GM08714 (cell line): ENCODE results near the gene OR2F1.

Experiments
- H3K4me3 ChIP-seq: fragments of 200-500 bp; sonication (Bioruptor generic); 2 replicates; pipeline ENCODE4 v1.5.1; 2014; ENCODE audit warnings: mild to moderate bottlenecking, low read length, inconsistent platforms
- ZNF274 ChIP-seq: IDR thresholded peaks from 2 replicates; pipeline ENCODE4 v1.6.1; 2012; ENCODE audit warnings: mild to moderate bottlenecking, low read depth, low read length

Gene OR2F1

DNA sequence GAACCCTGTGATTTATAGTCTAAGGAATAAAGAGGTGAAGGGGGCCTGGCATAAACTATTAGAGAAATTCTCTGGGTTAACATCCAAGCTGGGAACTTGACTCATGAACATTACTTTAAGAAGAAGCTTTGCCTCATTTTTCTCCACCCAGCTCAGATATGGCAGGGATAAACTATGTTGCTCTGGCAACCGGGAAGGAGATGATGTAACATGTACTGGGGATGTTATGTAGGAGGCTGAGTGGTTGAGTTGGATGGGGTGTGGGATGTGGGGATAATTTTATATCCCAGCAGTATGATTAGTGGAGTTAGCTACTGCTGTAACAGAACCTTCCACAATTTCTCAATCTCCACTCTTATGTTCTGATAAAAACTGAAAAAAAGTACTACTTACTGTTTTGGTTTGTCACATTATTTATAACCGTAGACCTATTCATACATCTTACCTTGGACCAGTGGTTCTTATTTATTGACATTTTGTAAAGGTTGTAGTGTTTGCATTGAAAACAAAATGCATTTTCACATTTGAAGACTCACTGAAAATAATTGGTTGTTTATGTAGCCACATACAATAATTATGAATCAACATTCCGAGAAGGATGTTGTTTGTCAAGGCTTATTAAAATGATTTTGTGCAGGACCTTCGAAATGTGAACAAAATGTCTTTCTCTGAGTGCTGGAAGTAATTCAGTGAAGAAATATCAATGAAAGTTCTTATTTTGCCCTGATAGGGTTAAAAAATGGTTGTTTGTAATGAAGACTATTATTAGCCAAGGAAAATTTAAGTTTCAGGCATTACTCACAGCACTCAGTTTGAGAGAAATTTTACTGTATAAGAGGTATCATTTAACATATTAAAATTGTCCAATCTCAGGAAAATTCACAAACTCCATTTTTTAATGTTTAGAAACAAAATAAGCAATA, 18.3 kb upstream of the OR2F1 start:
- H3K4me3 ChIP-seq: no peak overlapping the region
- no peak for TF ChIP-seq ZNF274

GRCh38 chr7:143938379-143939243, 16.0 kb upstream of the OR2F1 start:
- no peak for TF ChIP-seq ZNF274
- H3K4me3 ChIP-seq: no peak overlapping the region

DNA sequence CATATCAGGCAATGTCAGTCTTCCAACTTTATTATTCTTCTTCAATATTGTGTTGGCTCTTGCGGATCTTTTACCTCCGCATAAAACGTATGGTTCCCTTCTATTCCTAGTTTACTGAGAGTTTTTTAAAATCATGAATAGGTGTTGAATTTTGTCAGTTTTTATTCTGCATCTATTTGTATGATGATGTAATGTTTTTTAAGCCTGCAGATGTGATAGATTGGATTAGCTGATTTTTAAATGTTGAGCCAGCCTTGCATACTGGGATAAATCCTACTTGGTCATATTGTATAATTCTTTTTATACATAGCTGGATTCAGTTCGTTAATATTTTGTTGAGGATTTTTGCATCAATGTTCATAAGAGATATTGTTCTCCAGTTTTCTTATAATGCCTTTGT, 9.2 kb upstream of the OR2F1 start:
- no peak overlapping the region for H3K4me3 ChIP-seq
- no peak for TF ChIP-seq ZNF274

DNA sequence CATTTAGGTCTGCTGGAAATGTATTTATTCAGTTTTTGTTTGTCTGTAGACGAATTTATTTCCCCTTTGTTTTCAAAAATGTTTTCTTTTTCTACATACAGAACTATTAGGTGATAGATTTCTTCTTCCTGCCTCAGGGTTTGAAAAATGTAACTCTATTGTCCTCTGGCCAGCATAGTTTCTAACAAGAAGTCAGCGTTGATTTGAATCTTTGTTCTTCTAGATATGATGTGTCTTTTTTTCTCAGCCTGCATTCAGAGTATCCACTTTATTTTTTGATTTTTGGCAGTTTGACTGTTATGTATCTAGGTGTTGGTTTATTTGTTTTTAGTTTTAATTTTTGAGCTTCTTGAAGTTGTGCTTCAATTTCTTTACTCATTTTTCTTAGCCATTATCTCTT, 7.5 kb upstream of the OR2F1 start:
- no peak overlapping the region for H3K4me3 ChIP-seq
- no peak for TF ChIP-seq ZNF274

DNA sequence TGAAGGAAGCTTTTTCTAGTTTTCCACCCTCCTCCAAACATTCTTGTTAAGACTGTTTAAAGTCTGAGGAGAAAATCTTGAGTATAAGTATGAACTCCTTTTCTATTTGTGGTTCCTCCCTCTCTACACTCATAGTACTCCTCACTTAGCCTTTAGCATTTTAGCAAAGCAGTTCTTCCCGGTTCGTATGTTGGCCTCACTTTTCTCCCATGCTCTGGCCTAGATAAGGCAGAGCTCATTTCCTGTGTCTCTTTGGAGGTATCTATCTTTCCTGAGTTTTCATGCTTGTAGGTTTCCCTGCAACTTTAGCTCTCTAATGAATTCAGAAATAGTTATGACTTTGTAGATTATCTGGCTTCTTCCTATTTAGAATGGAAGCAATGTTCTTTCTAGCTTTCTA, 5.9 kb upstream of the OR2F1 start:
- TF ChIP-seq ZNF274: no peak

GRCh38 chr7:143953421-143953820, 1.2 kb upstream of the OR2F1 start:
- H3K4me3 ChIP-seq: no peak overlapping the region
- no peak for TF ChIP-seq ZNF274

More for the DNA sequence above, 5.9 kb upstream of the OR2F1 start:
- no peak overlapping the region for H3K4me3 ChIP-seq

GRCh38 chr7:143954135-143954534, 509 bp upstream of the OR2F1 start:
- H3K4me3 ChIP-seq: no peak overlapping the region
- TF ChIP-seq ZNF274: no peak

DNA sequence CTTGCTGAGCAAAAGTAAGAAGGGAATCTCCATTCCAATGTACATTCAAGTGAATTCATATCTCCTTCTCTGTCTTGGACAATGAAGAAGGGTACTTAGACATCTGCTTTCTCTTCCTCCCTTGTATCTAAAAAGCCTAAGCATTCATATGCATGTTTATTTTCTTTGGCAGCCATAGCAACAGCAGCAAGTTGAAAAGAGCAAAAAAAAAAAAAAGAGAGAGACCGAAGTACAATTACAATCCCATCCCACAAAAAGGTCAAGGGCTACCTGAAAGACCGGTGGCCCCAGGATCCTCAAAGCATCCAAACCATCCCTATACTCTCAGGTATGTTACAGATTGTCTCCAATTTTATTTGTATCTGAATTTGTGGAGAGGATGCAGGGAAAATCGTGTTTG, 4.1 kb downstream of the OR2F1 start:
- no peak overlapping the region for H3K4me3 ChIP-seq
- no peak for TF ChIP-seq ZNF274

DNA sequence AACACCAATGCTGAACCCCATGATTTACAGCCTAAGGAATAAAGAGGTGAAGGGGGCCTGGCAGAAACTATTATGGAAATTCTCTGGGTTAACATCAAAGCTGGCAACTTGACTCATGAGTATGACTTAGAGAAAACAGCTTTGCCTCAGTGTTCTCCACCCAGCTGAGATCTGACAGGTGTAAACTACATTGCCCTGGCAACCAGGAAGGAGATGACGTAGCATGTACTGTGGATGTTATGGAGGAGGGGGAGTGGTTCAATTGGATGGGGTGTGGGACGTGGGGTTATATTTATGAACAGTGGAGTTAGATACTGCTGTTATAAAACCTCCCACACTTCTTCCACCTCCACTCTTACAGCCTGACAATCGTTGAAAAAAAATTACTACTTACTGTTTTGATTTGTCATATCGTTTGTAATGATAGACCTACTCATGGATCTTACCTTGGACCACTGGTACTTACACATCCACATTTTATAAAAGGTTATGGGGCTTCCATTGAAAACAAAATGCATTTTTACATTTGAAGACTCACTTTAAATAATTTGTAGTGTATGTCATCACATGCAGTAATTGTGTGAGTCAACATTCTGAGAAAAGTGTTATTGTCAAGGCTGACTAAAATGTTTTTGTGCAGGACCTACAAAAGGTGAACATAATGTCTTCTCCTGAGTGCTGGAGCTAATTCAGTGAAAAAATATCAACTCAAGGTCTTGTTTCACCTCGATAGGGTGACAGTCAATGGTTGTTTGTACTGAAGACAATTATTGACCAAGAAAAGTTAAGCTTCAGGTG, 6.4 kb downstream of the OR2F1 start:
- H3K4me3 ChIP-seq: no peak overlapping the region
- no peak for TF ChIP-seq ZNF274

- no peak for TF ChIP-seq ZNF274
- no peak overlapping the region for H3K4me3 ChIP-seq
These were observed 10.6 kb downstream of the OR2F1 start for GRCh38 chr7:143965280-143965679.

DNA sequence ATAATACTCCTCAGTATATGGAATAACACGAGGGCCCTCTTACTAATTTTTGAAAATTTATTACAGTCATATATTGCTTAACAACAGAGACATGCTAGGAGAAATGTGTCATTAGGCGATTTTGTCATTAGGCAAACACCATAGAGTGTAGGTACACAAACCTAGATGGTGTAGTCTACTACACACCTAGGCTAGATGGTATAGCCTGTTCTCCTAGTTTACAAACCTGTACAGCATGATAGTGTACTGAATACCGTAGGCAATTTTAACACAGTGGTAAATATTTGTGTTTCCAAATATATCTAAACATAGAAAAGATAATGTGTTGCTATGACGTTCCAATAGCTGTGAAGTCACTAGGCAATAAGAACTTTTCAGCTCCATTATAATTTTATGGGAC, 12.8 kb downstream of the OR2F1 start:
- no peak for TF ChIP-seq ZNF274
- no peak overlapping the region for H3K4me3 ChIP-seq

GRCh38 chr7:143973870-143974416, 19.3 kb downstream of the OR2F1 start:
- no peak overlapping the region for H3K4me3 ChIP-seq

GRCh38 chr7:143974459-143974858, 19.8 kb downstream of the OR2F1 start:
- H3K4me3 ChIP-seq: no peak overlapping the region
- TF ChIP-seq ZNF274: no peak

More at GRCh38 chr7:143973870-143974416, 19.3 kb downstream of the OR2F1 start:
- no peak for TF ChIP-seq ZNF274

GRCh38 chr7:143975617-143976016, 21.0 kb downstream of the OR2F1 start:
- no peak overlapping the region for H3K4me3 ChIP-seq
- TF ChIP-seq ZNF274: no peak
